OCI-LY7 (cell line): Measurements from ENCODE around the gene TMC1. TPM values are rescaled to one million over a fixed set of nuclear protein-coding genes. Genes with fewer than 3 reads are reported as not detected.
"Not testable (repeated sequence)": the region's sequence is repeated elsewhere in the genome, so short reads cannot be mapped to it uniquely, and the experiment has no call there.

Source experiments
- BruUV-seq: library from RNA; stranded (reverse); fragments of 400-500 nt; replicated peaks from 2 replicates; lab custom pipeline; 2021; lab: Mats Ljungman, UMichigan
- CTCF ChIA-PET: fragments of 300-600 bp; sonication (Branson Sonifier 250); formaldehyde crosslinking; loops from one replicate; lab custom pipeline; 2022; ENCODE audit warnings: antibody characterized with exemption; ENCODE audit not compliant: unreplicated experiment; lab: Charles Lee
- POLR2A ChIA-PET: fragments of 300-600 bp; sonication (Branson Sonifier 250); formaldehyde crosslinking; loops from one replicate; lab custom pipeline; 2022; ENCODE audit warnings: antibody characterized with exemption; lab: Charles Lee
- DNase-seq: peaks from one replicate; pipeline ENCODE4 v3.0.0-alpha.2; 2015; ENCODE audit warnings: low spot score
- H2AFZ ChIP-seq: fragments of 200-600 bp; sonication (generic), shearing (Covaris generic); 2 replicates; pipeline ENCODE4 v1.6.1; 2014; ENCODE audit warnings: mild to moderate bottlenecking, antibody characterized with exemption, low read length, moderate library complexity
- H3K27ac ChIP-seq: fragments of 200-600 bp; sonication (generic); 2 replicates; pipeline ENCODE4 v1.5.1; 2014; ENCODE audit warnings: mixed run types, low read depth, mild to moderate bottlenecking, moderate library complexity, low read length, inconsistent platforms; ENCODE audit not compliant: poor library complexity, severe bottlenecking
- H3K36me3 ChIP-seq: fragments of 200-600 bp; sonication (generic); 2 replicates; pipeline ENCODE4 v1.6.1; 2014; ENCODE audit warnings: mild to moderate bottlenecking, antibody characterized with exemption, low read length, moderate library complexity, mixed read lengths; ENCODE audit not compliant: insufficient read depth
- H3K4me1 ChIP-seq: fragments of 200-600 bp; sonication (generic); 2 replicates; pipeline ENCODE4 v1.5.1; 2014; ENCODE audit warnings: mild to moderate bottlenecking, low read length; ENCODE audit not compliant: insufficient read depth, poor library complexity, severe bottlenecking
- H3K4me2 ChIP-seq: fragments of 200-600 bp; sonication (generic); 2 replicates; pipeline ENCODE4 v1.6.1; 2014; ENCODE audit warnings: mild to moderate bottlenecking, low read length
- H3K4me3 ChIP-seq: fragments of 200-600 bp; sonication (generic); 2 replicates; pipeline ENCODE4 v1.5.1; 2014; ENCODE audit warnings: mild to moderate bottlenecking, low read depth, low read length; ENCODE audit not compliant: poor library complexity, severe bottlenecking
- H3K79me2 ChIP-seq: fragments of 200-600 bp; sonication (generic); 2 replicates; pipeline ENCODE4 v1.6.1; 2016; ENCODE audit warnings: low read depth, mild to moderate bottlenecking, low read length, moderate library complexity, mixed read lengths; ENCODE audit not compliant: insufficient read depth
- H3K9me2 ChIP-seq: fragments of 200-600 bp; sonication (generic); 2 replicates; pipeline ENCODE4 v1.6.1; 2016; ENCODE audit warnings: mild to moderate bottlenecking, low read length, mixed read lengths; ENCODE audit not compliant: insufficient read depth
- H3K9me3 ChIP-seq: fragments of 200-600 bp; sonication (generic); 2 replicates; pipeline ENCODE4 v1.6.1; 2014; ENCODE audit warnings: mild to moderate bottlenecking, mixed run types, low read length, mixed read lengths
- H4K20me1 ChIP-seq: fragments of 200-600 bp; sonication (generic); 2 replicates; pipeline ENCODE4 v1.6.1; 2014; ENCODE audit warnings: mild to moderate bottlenecking, antibody characterized with exemption, low read length, moderate library complexity, mixed read lengths; ENCODE audit not compliant: insufficient read depth
- EZH2phosphoT487 ChIP-seq: fragments of 200-600 bp; sonication (generic); IDR thresholded peaks from 2 replicates; pipeline ENCODE4 v1.6.1; 2018; ENCODE audit warnings: low read depth, borderline replicate concordance, mild to moderate bottlenecking, mixed run types, antibody characterized with exemption, low read length, moderate library complexity, mixed read lengths
- intact Hi-C: fragments of 100-400 bp; cut with micrococcal nuclease; formaldehyde crosslinking; loops from one replicate; pipeline ENCODE4 v1.10.0; 2022; ENCODE audit not compliant: unreplicated experiment
- total RNA-seq, 2 experiments: library from RNA; depleted of rRNA in 1 of 2; stranded (reverse); fragments of >200 nt in 1 of 2; shearing (Covaris generic) in 1 of 2; gene quantifications; 2 replicates each; pipeline ENCODE4 v1.2.3, GENCODE V29; 2014 to 2022
- TF ChIP-seq, protein P1 (sequence below): fragments of 200-600 bp; sonication (generic); conservative IDR thresholded peaks from 2 replicates; pipeline ENCODE4 v1.5.1; 2014; ENCODE audit warnings: mild to moderate bottlenecking, antibody characterized with exemption, low read length, moderate library complexity, mixed read lengths

Gene TMC1
- total RNA-seq, 2 experiments from 2014 or later, result not detected

- CTCF ChIA-PET, result no interaction called here
- intact Hi-C loops, result no loop called here
- TF ChIP-seq EZH2phosphoT487, result no peak
- TF ChIP-seq, protein P1, sequence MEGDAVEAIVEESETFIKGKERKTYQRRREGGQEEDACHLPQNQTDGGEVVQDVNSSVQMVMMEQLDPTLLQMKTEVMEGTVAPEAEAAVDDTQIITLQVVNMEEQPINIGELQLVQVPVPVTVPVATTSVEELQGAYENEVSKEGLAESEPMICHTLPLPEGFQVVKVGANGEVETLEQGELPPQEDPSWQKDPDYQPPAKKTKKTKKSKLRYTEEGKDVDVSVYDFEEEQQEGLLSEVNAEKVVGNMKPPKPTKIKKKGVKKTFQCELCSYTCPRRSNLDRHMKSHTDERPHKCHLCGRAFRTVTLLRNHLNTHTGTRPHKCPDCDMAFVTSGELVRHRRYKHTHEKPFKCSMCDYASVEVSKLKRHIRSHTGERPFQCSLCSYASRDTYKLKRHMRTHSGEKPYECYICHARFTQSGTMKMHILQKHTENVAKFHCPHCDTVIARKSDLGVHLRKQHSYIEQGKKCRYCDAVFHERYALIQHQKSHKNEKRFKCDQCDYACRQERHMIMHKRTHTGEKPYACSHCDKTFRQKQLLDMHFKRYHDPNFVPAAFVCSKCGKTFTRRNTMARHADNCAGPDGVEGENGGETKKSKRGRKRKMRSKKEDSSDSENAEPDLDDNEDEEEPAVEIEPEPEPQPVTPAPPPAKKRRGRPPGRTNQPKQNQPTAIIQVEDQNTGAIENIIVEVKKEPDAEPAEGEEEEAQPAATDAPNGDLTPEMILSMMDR, result no peak
- no peaks in the 10 kb centered on the region for H3K79me2 ChIP-seq
- H3K27ac ChIP-seq, result no peak overlapping the region
- H3K4me3 ChIP-seq, result no peak overlapping the region
- H3K4me1 ChIP-seq, result no peaks in the 10 kb centered on the region
- no peak overlapping the region for H3K4me2 ChIP-seq
- BruUV-seq, result no TSS peak
- H2AFZ ChIP-seq, result no peak overlapping the region
- DNase-seq, result no peak
- H3K9me2 ChIP-seq, result no peaks in the 10 kb centered on the region
- POLR2A ChIA-PET, result interaction anchor here (0.6 to 1.0 kb wide), 3 partner anchors 76 to 994 kb away, joined by 3 read pairs; no protein-coding TSS in a partner anchor
- no peaks in the 10 kb centered on the region for H3K9me3 ChIP-seq
- no peaks in the 10 kb centered on the region for H3K36me3 ChIP-seq
- H4K20me1 ChIP-seq, result no peaks in the 10 kb centered on the region
Observed at GRCh38 chr9:72509635-72510034, 11.8 kb upstream of the TMC1 start.

DNA sequence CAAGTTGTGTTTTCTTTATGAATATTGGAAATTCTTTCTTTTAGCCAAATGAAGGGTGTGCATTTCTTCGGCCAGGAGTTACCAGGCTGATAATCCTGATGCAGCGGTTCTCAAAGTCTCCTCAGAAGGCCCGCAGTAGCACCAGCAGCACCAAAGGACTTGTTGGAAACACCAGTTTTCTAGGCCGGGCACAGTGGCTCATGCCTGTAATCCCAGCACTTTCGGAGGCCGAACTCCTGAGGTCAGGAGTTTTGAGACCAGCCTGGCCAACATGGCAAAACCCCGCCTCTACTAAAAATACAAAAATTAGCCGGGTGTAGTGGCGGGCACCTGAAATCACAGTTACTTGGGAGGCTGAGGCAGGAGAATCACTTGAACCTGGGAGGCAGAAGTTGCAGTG is 397 bp upstream of the TMC1 start:
- H3K4me1 ChIP-seq, BruUV-seq, H4K20me1 ChIP-seq, H2AFZ ChIP-seq, H3K9me2 ChIP-seq, H3K27ac ChIP-seq, H3K9me3 ChIP-seq, H3K36me3 ChIP-seq, H3K4me3 ChIP-seq, CTCF ChIA-PET, DNase-seq, H3K79me2 ChIP-seq, H3K4me2 ChIP-seq, intact Hi-C loops, POLR2A ChIA-PET: not testable (repeated sequence)

GRCh38 chr9:72524820-72525540 is 3.6 kb downstream of the TMC1 start:
- Histone ChIP-seq H3K4me1 (no peaks in the 10 kb centered on the region), H3K9me3 (no peaks in the 10 kb centered on the region), H3K36me3 (no peaks in the 10 kb centered on the region), H2AFZ (no peak overlapping the region), H3K9me2 (no peaks in the 10 kb centered on the region), H4K20me1 (no peaks in the 10 kb centered on the region), H3K4me3 (no peak overlapping the region), H3K4me2 (no peak overlapping the region), H3K79me2 (no peaks in the 10 kb centered on the region), H3K27ac (no peak overlapping the region)
- BruUV-seq, result no TSS peak
- ChIA-PET CTCF (no interaction called here), POLR2A (no interaction called here)
- TF ChIP-seq EZH2phosphoT487, result no peak
- TF ChIP-seq, protein P1, result no peak
- intact Hi-C loops, result no loop called here
- no peak for DNase-seq
